Liver (tissue), 9 donors: ENCODE results near the gene VWA2. TPM values are rescaled to one million over a fixed set of nuclear protein-coding genes. Genes with fewer than 3 reads are reported as not detected.
"Not testable (repeated sequence)": the region's sequence is repeated elsewhere in the genome, so short reads cannot be mapped to it uniquely, and the experiment has no call there.

Experiments
- DNase-seq: peaks from one replicate; pipeline ENCODE4 v3.0.0-alpha.2; 2017; ENCODE audit warnings: low spot score
- H3K27ac ChIP-seq, 2 donors: one replicate each; pipeline ENCODE4 v1.7.0; 2013; ENCODE audit warnings: inconsistent platforms in 2 of 2, low read length in 2 of 2, control low read depth in 1 of 2, low read depth in 1 of 2, mild to moderate bottlenecking in 1 of 2
- H3K27me3 ChIP-seq, 4 donors: one replicate each; pipeline versions ENCODE4 v1.6.1 to v1.7.0; 2013; ENCODE audit warnings: low read length in 3 of 4, inconsistent platforms in 1 of 4, mild to moderate bottlenecking in 1 of 4, moderate library complexity in 1 of 4; ENCODE audit not compliant: control insufficient read depth in 4 of 4, insufficient read depth in 4 of 4
- H3K36me3 ChIP-seq, 4 donors: one replicate each; pipeline versions ENCODE4 v1.6.1 to v1.7.0; 2013; ENCODE audit warnings: low read length in 3 of 4, mild to moderate bottlenecking in 3 of 4, low read depth in 1 of 4, moderate library complexity in 1 of 4; ENCODE audit not compliant: control insufficient read depth in 4 of 4, insufficient read depth in 3 of 4
- H3K4me1 ChIP-seq, 4 donors: one replicate each; pipeline versions ENCODE4 v1.6.1 to v1.7.0; 2013; ENCODE audit warnings: low read length in 3 of 4, mild to moderate bottlenecking in 3 of 4, moderate library complexity in 1 of 4; ENCODE audit not compliant: control insufficient read depth in 4 of 4, insufficient read depth in 4 of 4
- H3K4me3 ChIP-seq, 3 donors: one replicate each; pipeline versions ENCODE4 v1.6.1 to v1.7.0; 2013; ENCODE audit warnings: low read length in 3 of 3, control low read depth in 1 of 3, low read depth in 1 of 3, mild to moderate bottlenecking in 1 of 3
- H3K9ac ChIP-seq, 2 donors: one replicate each; pipeline ENCODE4 v1.7.0; 2013; ENCODE audit warnings: low read length in 2 of 2, mild to moderate bottlenecking in 2 of 2, moderate library complexity in 2 of 2, control low read depth in 1 of 2, low read depth in 1 of 2
- H3K9me3 ChIP-seq, 4 donors: one replicate each; pipeline versions ENCODE4 v1.6.1 to v1.7.0; 2013; ENCODE audit warnings: low read length in 3 of 4; ENCODE audit not compliant: control insufficient read depth in 4 of 4
- FOXA1 ChIP-seq: IDR thresholded peaks from 2 replicates; pipeline ENCODE4 v1.6.1; 2016; ENCODE audit warnings: antibody characterized with exemption
- GABPA ChIP-seq, 2 donors: IDR thresholded peaks in 1 of 2; conservative IDR thresholded peaks in 1 of 2; 2 replicates each; pipeline ENCODE4 v1.6.1; 2016; ENCODE audit warnings: antibody characterized with exemption in 2 of 2, mild to moderate bottlenecking in 1 of 2, moderate library complexity in 1 of 2
- HNF4A ChIP-seq, 2 donors: conservative IDR thresholded peaks; 2 replicates each; pipeline ENCODE4 v1.6.1; 2016; ENCODE audit warnings: antibody characterized with exemption in 2 of 2, mild to moderate bottlenecking in 2 of 2
- JUND ChIP-seq, 2 donors: IDR thresholded peaks; 2 replicates each; pipeline ENCODE4 v1.6.1; 2016; ENCODE audit warnings: antibody characterized with exemption in 2 of 2
- NR2F2 ChIP-seq: IDR thresholded peaks from 2 replicates; pipeline ENCODE4 v1.6.1; 2016; ENCODE audit warnings: antibody characterized with exemption
- RAD21 ChIP-seq, 2 donors: IDR thresholded peaks; 2 replicates each; pipeline ENCODE4 v1.6.1; 2016; ENCODE audit warnings: antibody characterized with exemption in 2 of 2, mild to moderate bottlenecking in 2 of 2
- SP1 ChIP-seq: IDR thresholded peaks from 2 replicates; pipeline ENCODE4 v1.6.1; 2018; ENCODE audit warnings: antibody characterized with exemption, mild to moderate bottlenecking
- WGBS: extraction: QIAGEN DNeasy Blood & Tissue Kit; methylation state at CpG from one replicate; pipeline ENCODE4 v1.1.7; 2013; 5-methylcytosine and 5-hydroxymethylcytosine counted together
- polyA plus RNA-seq, 2 donors: library from polyadenylated mRNA; stranded (reverse) in 1 of 2; unstranded in 1 of 2; fragments of 200-250 nt in 1 of 2; fragments of >200 nt in 1 of 2; fragmentation: Nextera tagmentation in 1 of 2; extraction: Ambion mirVana in 1 of 2; gene quantifications; one replicate each; pipeline versions ENCODE4 v1.2.1 to v1.2.3, GENCODE V29; 2013 to 2015
- total RNA-seq, 2 donors: library from RNA; depleted of rRNA; stranded (reverse); fragments of >200 nt; gene quantifications; one replicate each; pipeline ENCODE4 v1.2.3, GENCODE V29; 2014
- TF ChIP-seq, protein P1 (sequence below): IDR thresholded peaks from 2 replicates; pipeline ENCODE4 v1.6.1; 2016; ENCODE audit warnings: antibody characterized with exemption
- TF ChIP-seq, protein P2 (sequence below): IDR thresholded peaks from 2 replicates; pipeline ENCODE4 v1.6.1; 2016; ENCODE audit warnings: antibody characterized with exemption
- TF ChIP-seq, protein P3 (sequence below): IDR thresholded peaks from 2 replicates; pipeline ENCODE4 v1.6.1; 2016; ENCODE audit warnings: antibody characterized with exemption
- TF ChIP-seq, protein P4 (sequence below): fragments of 150-350 bp; IDR thresholded peaks from 2 replicates; pipeline ENCODE4 v1.5.1; 2017; ENCODE audit warnings: improper control_type of control experiment, low read depth, low read length; ENCODE audit not compliant: missing input control
- donor health status: healthy.
- donor health status: healthy.
- donor health status: healthy.
- donor health status: healthy.
- donor health status: healthy.

VWA2 gene
- total and polyA plus RNA-seq, 4 donors: 0.05 to 0.25 TPM; not detected in 2

DNA sequence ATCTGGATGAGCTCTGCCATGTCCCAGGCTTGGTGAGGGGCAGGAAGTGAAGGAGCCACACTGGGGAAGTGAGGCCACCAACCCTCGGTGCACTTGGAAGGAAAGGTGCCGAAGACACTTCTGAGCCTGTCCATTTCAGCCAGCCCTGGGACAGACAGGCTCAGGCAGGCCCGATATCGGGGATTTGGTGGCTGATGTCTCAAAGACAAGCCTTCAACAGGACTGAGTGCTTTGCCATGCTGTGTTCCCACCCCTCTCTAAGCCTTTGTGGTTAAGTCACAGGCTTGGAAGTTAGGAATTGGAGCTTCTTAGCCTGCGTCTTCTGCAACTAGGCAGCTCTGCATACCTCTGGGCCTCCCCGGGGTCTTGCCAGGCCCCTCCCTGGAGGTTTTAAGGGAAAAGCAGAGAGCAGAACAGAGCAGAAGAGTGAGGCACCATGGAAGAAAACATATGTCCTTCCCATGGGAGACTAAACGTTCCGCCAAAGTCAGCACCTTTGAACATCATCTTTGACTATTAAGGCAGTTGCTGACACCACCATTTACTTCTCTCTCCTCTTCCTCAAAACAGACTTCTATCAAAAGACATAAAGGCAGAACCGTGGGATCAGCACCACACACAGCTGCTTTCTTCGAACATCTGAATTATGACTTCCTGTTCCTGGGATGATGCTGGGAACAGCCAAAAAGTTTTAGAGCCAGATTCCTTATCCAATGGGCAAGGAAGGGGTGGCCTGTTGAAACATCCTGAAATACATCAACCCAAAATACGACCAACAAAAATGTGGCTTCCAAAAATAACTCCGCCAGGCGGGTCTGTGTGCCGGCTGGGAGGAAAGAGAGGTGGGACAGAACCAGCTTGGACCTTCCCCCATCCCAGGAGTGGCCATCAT is 93.5 kb downstream of the VWA2 start:
- DNase-seq: no peak
- no peak overlapping the region for H3K9ac ChIP-seq
- TF ChIP-seq JUND (IDR thresholded peaks at IDR 0.05) (no peak), NR2F2 (peak; percentile 11), RAD21 (IDR thresholded peaks at IDR 0.05) (no peak), SP1 (peak; percentile 13), GABPA (IDR thresholded peaks at IDR 0.05 in 1 of 2, conservative IDR thresholded peaks at IDR 0.05 in 1 of 2) (no peak)
- TF ChIP-seq, protein P1, sequence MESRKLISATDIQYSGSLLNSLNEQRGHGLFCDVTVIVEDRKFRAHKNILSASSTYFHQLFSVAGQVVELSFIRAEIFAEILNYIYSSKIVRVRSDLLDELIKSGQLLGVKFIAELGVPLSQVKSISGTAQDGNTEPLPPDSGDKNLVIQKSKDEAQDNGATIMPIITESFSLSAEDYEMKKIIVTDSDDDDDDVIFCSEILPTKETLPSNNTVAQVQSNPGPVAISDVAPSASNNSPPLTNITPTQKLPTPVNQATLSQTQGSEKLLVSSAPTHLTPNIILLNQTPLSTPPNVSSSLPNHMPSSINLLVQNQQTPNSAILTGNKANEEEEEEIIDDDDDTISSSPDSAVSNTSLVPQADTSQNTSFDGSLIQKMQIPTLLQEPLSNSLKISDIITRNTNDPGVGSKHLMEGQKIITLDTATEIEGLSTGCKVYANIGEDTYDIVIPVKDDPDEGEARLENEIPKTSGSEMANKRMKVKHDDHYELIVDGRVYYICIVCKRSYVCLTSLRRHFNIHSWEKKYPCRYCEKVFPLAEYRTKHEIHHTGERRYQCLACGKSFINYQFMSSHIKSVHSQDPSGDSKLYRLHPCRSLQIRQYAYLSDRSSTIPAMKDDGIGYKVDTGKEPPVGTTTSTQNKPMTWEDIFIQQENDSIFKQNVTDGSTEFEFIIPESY: no peak
- TF ChIP-seq, protein P2, sequence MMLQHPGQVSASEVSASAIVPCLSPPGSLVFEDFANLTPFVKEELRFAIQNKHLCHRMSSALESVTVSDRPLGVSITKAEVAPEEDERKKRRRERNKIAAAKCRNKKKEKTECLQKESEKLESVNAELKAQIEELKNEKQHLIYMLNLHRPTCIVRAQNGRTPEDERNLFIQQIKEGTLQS: no peak
- H3K27me3 ChIP-seq: no peaks in the 10 kb centered on the region
- H3K36me3 ChIP-seq: no peaks in the 10 kb centered on the region
- 72% methylated on average over 14 of the region's 14 CpGs for WGBS
- no peak overlapping the region for H3K4me3 ChIP-seq
- no peaks in the 10 kb centered on the region for H3K4me1 ChIP-seq
- no peaks in the 10 kb centered on the region for H3K9me3 ChIP-seq
- no peak overlapping the region for H3K27ac ChIP-seq

DNA sequence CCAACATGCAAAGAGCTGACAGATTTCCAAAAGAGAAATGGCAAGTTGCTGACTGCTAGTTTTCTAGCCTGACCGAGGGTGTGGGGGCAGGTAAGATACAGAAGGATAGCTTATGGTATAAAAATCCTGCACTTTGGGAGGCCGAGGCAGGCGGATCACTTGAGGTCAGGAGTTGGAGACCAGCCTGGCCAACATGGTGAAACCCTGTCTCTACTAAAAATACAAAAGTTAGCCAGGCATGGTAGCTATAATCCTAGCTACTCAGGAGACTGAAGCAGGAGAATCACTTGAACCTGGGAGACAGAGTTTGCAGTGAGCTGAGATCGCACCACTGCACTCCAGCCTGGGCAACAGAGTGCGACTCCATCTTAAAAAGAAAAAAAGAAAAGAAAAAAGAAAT is 94.4 kb downstream of the VWA2 start:
- not testable (repeated sequence) for H3K9me3 ChIP-seq, H3K27ac ChIP-seq, H3K36me3 ChIP-seq, H3K9ac ChIP-seq, H3K4me1 ChIP-seq, H3K27me3 ChIP-seq, H3K4me3 ChIP-seq, DNase-seq
- 90% methylated on average over 5 of the region's 5 CpGs for WGBS

DNA sequence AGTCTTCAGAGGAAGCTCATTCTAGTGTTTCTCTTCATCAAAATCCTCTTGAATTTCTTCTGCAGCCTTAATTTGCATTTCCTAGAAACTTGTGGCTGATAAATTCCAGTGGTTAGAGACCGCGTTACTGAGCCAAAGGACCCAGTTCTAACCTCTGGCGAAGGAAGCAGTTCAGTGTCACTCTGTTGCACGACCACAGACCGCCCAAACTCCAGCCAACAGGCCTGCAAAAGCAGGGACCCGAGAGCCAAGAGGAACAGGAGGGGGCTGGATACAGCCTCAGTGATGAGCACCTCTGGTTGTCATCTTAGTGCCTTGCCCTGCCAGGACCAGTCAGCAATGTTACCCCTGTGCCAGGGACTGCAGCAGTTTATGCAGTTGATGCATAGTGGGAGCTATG is 95.2 kb downstream of the VWA2 start:
- H3K27me3 ChIP-seq: no peaks in the 10 kb centered on the region
- H3K9me3 ChIP-seq: no peaks in the 10 kb centered on the region
- 74% methylated on average over 6 of the region's 6 CpGs for WGBS
- no peak for TF ChIP-seq HNF4A (conservative IDR thresholded peaks at IDR 0.05)
- no peak for DNase-seq
- no peak overlapping the region for H3K4me3 ChIP-seq
- H3K36me3 ChIP-seq: no peaks in the 10 kb centered on the region
- H3K27ac ChIP-seq: no peak overlapping the region
- no peak overlapping the region for H3K9ac ChIP-seq
- no peaks in the 10 kb centered on the region for H3K4me1 ChIP-seq

DNA sequence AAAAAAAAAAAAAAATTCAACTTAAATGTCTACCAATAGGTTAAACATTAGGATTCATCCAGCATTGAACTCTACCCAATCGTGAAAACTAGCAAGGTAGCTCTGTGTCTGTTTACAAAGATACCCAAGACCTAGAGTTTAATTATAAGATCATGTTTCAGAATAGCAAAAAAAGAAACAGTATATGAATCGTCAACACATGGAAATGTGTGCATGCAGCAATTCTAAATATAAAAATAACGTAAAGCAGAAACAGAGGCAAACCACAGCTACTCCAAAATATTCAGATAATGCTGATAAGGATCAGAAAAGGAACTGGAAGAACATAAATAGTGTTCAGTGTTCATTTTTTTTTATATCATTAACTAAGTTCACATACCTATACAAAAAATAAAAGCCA is 96.6 kb downstream of the VWA2 start:
- Histone ChIP-seq H3K9me3 (no peaks in the 10 kb centered on the region), H3K36me3 (no peaks in the 10 kb centered on the region), H3K4me1 (no peaks in the 10 kb centered on the region), H3K27ac (no peak overlapping the region), H3K9ac (no peak overlapping the region), H3K27me3 (no peaks in the 10 kb centered on the region), H3K4me3 (no peak overlapping the region)
- WGBS: 69% methylated on average over 3 of the region's 3 CpGs
- DNase-seq: no peak
- TF ChIP-seq JUND (IDR thresholded peaks at IDR 0.05) (no peak), FOXA1 (no peak), HNF4A (conservative IDR thresholded peaks at IDR 0.05) (no peak)
- TF ChIP-seq, protein P3, sequence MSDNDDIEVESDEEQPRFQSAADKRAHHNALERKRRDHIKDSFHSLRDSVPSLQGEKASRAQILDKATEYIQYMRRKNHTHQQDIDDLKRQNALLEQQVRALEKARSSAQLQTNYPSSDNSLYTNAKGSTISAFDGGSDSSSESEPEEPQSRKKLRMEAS: no peak
- TF ChIP-seq, protein P1: no peak
- TF ChIP-seq, protein P4, sequence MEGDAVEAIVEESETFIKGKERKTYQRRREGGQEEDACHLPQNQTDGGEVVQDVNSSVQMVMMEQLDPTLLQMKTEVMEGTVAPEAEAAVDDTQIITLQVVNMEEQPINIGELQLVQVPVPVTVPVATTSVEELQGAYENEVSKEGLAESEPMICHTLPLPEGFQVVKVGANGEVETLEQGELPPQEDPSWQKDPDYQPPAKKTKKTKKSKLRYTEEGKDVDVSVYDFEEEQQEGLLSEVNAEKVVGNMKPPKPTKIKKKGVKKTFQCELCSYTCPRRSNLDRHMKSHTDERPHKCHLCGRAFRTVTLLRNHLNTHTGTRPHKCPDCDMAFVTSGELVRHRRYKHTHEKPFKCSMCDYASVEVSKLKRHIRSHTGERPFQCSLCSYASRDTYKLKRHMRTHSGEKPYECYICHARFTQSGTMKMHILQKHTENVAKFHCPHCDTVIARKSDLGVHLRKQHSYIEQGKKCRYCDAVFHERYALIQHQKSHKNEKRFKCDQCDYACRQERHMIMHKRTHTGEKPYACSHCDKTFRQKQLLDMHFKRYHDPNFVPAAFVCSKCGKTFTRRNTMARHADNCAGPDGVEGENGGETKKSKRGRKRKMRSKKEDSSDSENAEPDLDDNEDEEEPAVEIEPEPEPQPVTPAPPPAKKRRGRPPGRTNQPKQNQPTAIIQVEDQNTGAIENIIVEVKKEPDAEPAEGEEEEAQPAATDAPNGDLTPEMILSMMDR: no peak
